Measurements from ENCODE around the gene KLHL36.

DNA sequence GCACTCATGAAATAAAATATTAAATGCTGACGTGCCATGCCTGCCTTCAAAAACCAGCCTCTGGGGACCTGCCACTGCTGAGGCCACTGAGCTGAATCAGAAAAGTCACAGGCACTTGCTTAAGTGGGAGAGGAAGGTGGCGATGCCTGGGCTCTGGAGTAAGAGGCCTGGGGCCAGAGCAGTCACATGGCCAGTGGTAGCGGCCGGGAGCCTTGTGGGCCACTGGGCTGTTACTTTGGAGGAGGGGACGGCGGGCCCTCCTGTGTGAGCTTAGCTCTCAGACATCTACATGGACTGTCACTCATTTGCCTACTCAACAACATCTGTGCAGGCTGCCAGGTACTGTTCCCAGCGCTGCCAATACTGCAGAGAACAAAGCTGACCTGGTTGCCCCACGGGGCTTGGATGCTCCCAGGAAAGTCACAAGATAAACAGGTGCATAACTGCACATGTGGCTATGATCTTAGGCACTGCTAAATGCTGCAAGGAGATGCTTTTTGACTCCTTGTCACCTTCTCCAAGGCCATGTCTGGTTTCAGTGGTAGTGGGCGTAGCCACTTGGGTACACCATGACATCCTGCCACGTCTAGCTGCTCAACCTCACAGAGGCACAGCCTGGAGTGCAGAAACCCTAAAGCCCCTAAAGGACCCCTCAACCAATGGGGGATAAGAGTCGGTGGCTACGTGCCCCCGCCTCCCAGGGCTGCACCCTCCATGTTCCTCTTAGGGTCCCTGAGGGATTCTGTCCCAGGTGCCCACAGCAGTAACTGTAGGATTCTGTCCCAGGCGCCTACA, 42.0 kb upstream of the KLHL36 start:
- no peak for TF ChIP-seq EZH2phosphoT487 (IDR thresholded peaks at IDR 0.05; ENCODE audit: borderline replicate concordance)
- TF ChIP-seq, protein P1, sequence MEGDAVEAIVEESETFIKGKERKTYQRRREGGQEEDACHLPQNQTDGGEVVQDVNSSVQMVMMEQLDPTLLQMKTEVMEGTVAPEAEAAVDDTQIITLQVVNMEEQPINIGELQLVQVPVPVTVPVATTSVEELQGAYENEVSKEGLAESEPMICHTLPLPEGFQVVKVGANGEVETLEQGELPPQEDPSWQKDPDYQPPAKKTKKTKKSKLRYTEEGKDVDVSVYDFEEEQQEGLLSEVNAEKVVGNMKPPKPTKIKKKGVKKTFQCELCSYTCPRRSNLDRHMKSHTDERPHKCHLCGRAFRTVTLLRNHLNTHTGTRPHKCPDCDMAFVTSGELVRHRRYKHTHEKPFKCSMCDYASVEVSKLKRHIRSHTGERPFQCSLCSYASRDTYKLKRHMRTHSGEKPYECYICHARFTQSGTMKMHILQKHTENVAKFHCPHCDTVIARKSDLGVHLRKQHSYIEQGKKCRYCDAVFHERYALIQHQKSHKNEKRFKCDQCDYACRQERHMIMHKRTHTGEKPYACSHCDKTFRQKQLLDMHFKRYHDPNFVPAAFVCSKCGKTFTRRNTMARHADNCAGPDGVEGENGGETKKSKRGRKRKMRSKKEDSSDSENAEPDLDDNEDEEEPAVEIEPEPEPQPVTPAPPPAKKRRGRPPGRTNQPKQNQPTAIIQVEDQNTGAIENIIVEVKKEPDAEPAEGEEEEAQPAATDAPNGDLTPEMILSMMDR (conservative IDR thresholded peaks at IDR 0.05; ENCODE audit: low read length) = no peak

Data from Loucy (cell line).